Measurements from ENCODE around the gene TPPP2. TPM values are rescaled to one million over a fixed set of nuclear protein-coding genes. Genes with fewer than 3 reads are reported as not detected.

TPPP2 gene
- total and polyA plus RNA-seq, 10 of the 15 experiments (the other 5 are each of a cell fraction or from before 2014, with no cell fraction given): not detected

- H3K27me3 ChIP-seq (replicated peaks in 1 of 2; ENCODE audit: control insufficient read depth in 2 of 2, insufficient read depth in 2 of 2, low read length in 1 of 2): peaks cover 2 to 10% of the 10 kb centered on the region in 2 experiments
- ChIA-PET POLR2A (no interaction called here), RAD21 (ENCODE audit: unreplicated experiment) (interaction anchor here (0.9 kb wide), 1 partner anchor 18 kb away, joined by 3 read pairs; no protein-coding TSS in a partner anchor), CTCF (interaction anchor here (0.6 to 5.6 kb wide), 4 partner anchors 13 to 70 kb away, joined by 3 to 100 read pairs (median 6); partner anchors contain the start of gene TMEM253), SMC1A (ENCODE audit: uncharacterized antibody, unreplicated experiment) (interaction anchor here (1.0 kb wide), 1 partner anchor 30 kb away, joined by 4 read pairs; no protein-coding TSS in a partner anchor)
- BruUV-seq (replicated peaks): no TSS peak
- no peak for ATAC-seq
- intact Hi-C loops (cut with micrococcal nuclease; ENCODE audit: unreplicated experiment) (no loop called here), in situ Hi-C loops (cut with MboI) (no loop called here)
- no peaks in the 10 kb centered on the region for H4K20me1 ChIP-seq (ENCODE audit: control insufficient read depth, insufficient read depth)
- DNase-seq (ENCODE audit: low read depth, low spot score): no peak
- no peak overlapping the region for H3K4me3 ChIP-seq
- H3K9ac ChIP-seq (ENCODE audit: control insufficient read depth, insufficient read depth, low read length): no peak overlapping the region
- no peaks in the 10 kb centered on the region for H3K9me3 ChIP-seq (replicated peaks; ENCODE audit: control insufficient read depth, insufficient read depth, low read length)
- H3K36me3 ChIP-seq (ENCODE audit: control insufficient read depth in 2 of 2, insufficient read depth in 2 of 2, low read length in 1 of 2): no peaks in the 10 kb centered on the region
- FAIRE-seq: no peak
- WGBS (ENCODE audit: insufficient coverage, insufficient replicate concordance, low lambda C conversion rate, missing lambda C conversion rate): 62% methylated on average over 26 of the region's 26 CpGs
- no peak overlapping the region for H3K4me2 ChIP-seq (ENCODE audit: control insufficient read depth, insufficient read depth)
- H2AFZ ChIP-seq (ENCODE audit: control insufficient read depth, low read depth, low read length): no peak overlapping the region
- peaks cover 21% of the 10 kb centered on the region for H3K4me1 ChIP-seq (ENCODE audit: control insufficient read depth, insufficient read depth, low read length)
- no peaks in the 10 kb centered on the region for H3K79me2 ChIP-seq (ENCODE audit: control insufficient read depth, insufficient read depth, low read length)
- H3K27ac ChIP-seq (ENCODE audit: control insufficient read depth, insufficient read depth): no peak overlapping the region
- TF ChIP-seq SMARCA5 (IDR thresholded peaks at IDR 0.05): no peak
- no peak for TF ChIP-seq SKIL (IDR thresholded peaks at IDR 0.05; ENCODE audit: low read depth, poor library complexity, severe bottlenecking)
- no peak for TF ChIP-seq USF1 (IDR thresholded peaks at IDR 0.05; ENCODE audit: borderline replicate concordance, extremely low read length, insufficient read depth, low read depth, low read length)
- no peak for TF ChIP-seq PKNOX1 (IDR thresholded peaks at IDR 0.05)
- no peak for TF ChIP-seq CUX1 (IDR thresholded peaks at IDR 0.05; ENCODE audit: insufficient replicate concordance, low read depth, low read length)
- TF ChIP-seq ASH2L (IDR thresholded peaks at IDR 0.05; ENCODE audit: borderline replicate concordance, low read depth): no peak
- no peak for TF ChIP-seq TCF7 (IDR thresholded peaks at IDR 0.05; ENCODE audit: borderline replicate concordance)
- TF ChIP-seq RB1 (IDR thresholded peaks at IDR 0.05; ENCODE audit: borderline replicate concordance): no peak
- no peak for TF ChIP-seq RAD51 (IDR thresholded peaks at IDR 0.05)
- no peak for TF ChIP-seq HDGF (IDR thresholded peaks at IDR 0.05)
- no peak for TF ChIP-seq JUNB (IDR thresholded peaks at IDR 0.05)
- TF ChIP-seq RUNX3 (IDR thresholded peaks at IDR 0.05; ENCODE audit: low read length): no peak
- TF ChIP-seq MTA2 (IDR thresholded peaks at IDR 0.05; ENCODE audit: low read depth): no peak
- TF ChIP-seq IRF4 (IDR thresholded peaks at IDR 0.05; ENCODE audit: low read depth, low read length): no peak
- TF ChIP-seq YBX1 (IDR thresholded peaks at IDR 0.05): no peak
Observed at GRCh38 chr14:21074398-21075272, 44.6 kb downstream of the TPPP2 start.

Data from GM12878 (cell line).